ENCODE measurements around the gene SH3GL3. TPM values are rescaled to one million over a fixed set of nuclear protein-coding genes. Genes with fewer than 3 reads are reported as not detected.
A peak's percentile ranks its signal among the peaks of the same experiment; 100 is the strongest.

The SH3GL3 gene
- total RNA-seq, 2 experiments from 2014 or later: not detected

- Mint-ChIP-seq H3K27me3 (ENCODE audit: low read depth) (peaks cover 7% of the 10 kb centered on the region), H3K4me3 (no peak overlapping the region), H3K27ac (no peak overlapping the region), H3K4me1 (ENCODE audit: low read depth) (no peaks in the 10 kb centered on the region), H3K36me3 (ENCODE audit: low read depth) (no peaks in the 10 kb centered on the region), H3K9me3 (ENCODE audit: insufficient read depth) (no peaks in the 10 kb centered on the region)
- ATAC-seq: no peak
- ChIA-PET POLR2A (interaction anchor here (0.7 kb wide), 1 partner anchor 17 kb away, joined by 4 read pairs; no protein-coding TSS in a partner anchor), CTCF (interaction anchor here (0.9 to 1.6 kb wide), 3 partner anchors 111 to 310 kb away, joined by 3 to 7 read pairs (median 5); partner anchors contain the start of gene SH3GL3)
- no peak for DNase-seq
Measured at GRCh38 chr15:83558146-83558545, 111.0 kb downstream of the SH3GL3 start.

GRCh38 chr15:83559310-83559966 is 112.3 kb downstream of the SH3GL3 start:
- DNase-seq: peak; percentile 68
- Mint-ChIP-seq H3K36me3 (ENCODE audit: low read depth) (no peaks in the 10 kb centered on the region), H3K27ac (no peak overlapping the region), H3K9me3 (ENCODE audit: insufficient read depth) (no peaks in the 10 kb centered on the region), H3K4me1 (ENCODE audit: low read depth) (no peaks in the 10 kb centered on the region), H3K27me3 (ENCODE audit: low read depth) (peaks cover 5% of the 10 kb centered on the region), H3K4me3 (no peak overlapping the region)
- POLR2A ChIA-PET: no interaction called here
- peak; percentile 72 for ATAC-seq
- CTCF ChIA-PET: interaction anchor here (0.8 to 2.3 kb wide), 8 partner anchors 8 to 802 kb away, joined by 3 to 13 read pairs (median 5); partner anchors contain the start of gene SH3GL3

- Mint-ChIP-seq H3K4me1 (ENCODE audit: low read depth) (no peaks in the 10 kb centered on the region), H3K4me3 (no peak overlapping the region), H3K27me3 (ENCODE audit: low read depth) (peaks cover 5% of the 10 kb centered on the region), H3K9me3 (ENCODE audit: insufficient read depth) (no peaks in the 10 kb centered on the region), H3K36me3 (ENCODE audit: low read depth) (no peaks in the 10 kb centered on the region), H3K27ac (no peak overlapping the region)
- ATAC-seq (no peak), DNase-seq (no peak)
- ChIA-PET CTCF (interaction anchor here (2.1 to 2.3 kb wide), 3 partner anchors 123 to 314 kb away, joined by 8 to 17 read pairs (median 11); no protein-coding TSS in a partner anchor), POLR2A (interaction anchor here (0.7 kb wide), 1 partner anchor 527 kb away, joined by 3 read pairs; no protein-coding TSS in a partner anchor)
Measured at GRCh38 chr15:83561661-83562060, 114.5 kb downstream of the SH3GL3 start.

GRCh38 chr15:83565138-83565537 is 118.0 kb downstream of the SH3GL3 start:
- ChIA-PET CTCF (interaction anchor here (1.1 to 2.3 kb wide), 2 partner anchors 9 to 128 kb away, joined by 5 to 11 read pairs; no protein-coding TSS in a partner anchor), POLR2A (no interaction called here)
- Mint-ChIP-seq H3K9me3 (ENCODE audit: insufficient read depth) (no peaks in the 10 kb centered on the region), H3K27ac (no peak overlapping the region), H3K4me1 (ENCODE audit: low read depth) (no peaks in the 10 kb centered on the region), H3K4me3 (no peak overlapping the region), H3K27me3 (ENCODE audit: low read depth) (peaks cover 5% of the 10 kb centered on the region), H3K36me3 (ENCODE audit: low read depth) (no peaks in the 10 kb centered on the region)
- no peak for DNase-seq
- ATAC-seq: no peak

- DNase-seq (no peak), ATAC-seq (no peak)
- H3K27ac Mint-ChIP-seq: no peak overlapping the region
- no peaks in the 10 kb centered on the region for H3K4me1 Mint-ChIP-seq (ENCODE audit: low read depth)
- H3K9me3 Mint-ChIP-seq (ENCODE audit: insufficient read depth): no peaks in the 10 kb centered on the region
- H3K27me3 Mint-ChIP-seq (ENCODE audit: low read depth): peaks cover 5% of the 10 kb centered on the region
- ChIA-PET CTCF (interaction anchor here (1.1 to 2.3 kb wide), 3 partner anchors 9 to 187 kb away, joined by 3 to 11 read pairs (median 5); no protein-coding TSS in a partner anchor), POLR2A (no interaction called here)
- no peak overlapping the region for H3K4me3 Mint-ChIP-seq
- H3K36me3 Mint-ChIP-seq (ENCODE audit: low read depth): no peaks in the 10 kb centered on the region
Measured at GRCh38 chr15:83565553-83566159, 118.5 kb downstream of the SH3GL3 start.

- H3K4me3 Mint-ChIP-seq: no peak overlapping the region
- ChIA-PET POLR2A (no interaction called here), CTCF (no interaction called here)
- DNase-seq (no peak), ATAC-seq (no peak)
- H3K4me1 Mint-ChIP-seq (ENCODE audit: low read depth): no peaks in the 10 kb centered on the region
- H3K36me3 Mint-ChIP-seq (ENCODE audit: low read depth): no peaks in the 10 kb centered on the region
- no peak overlapping the region for H3K27ac Mint-ChIP-seq
- H3K27me3 Mint-ChIP-seq (ENCODE audit: low read depth): peaks cover 5% of the 10 kb centered on the region
- H3K9me3 Mint-ChIP-seq (ENCODE audit: insufficient read depth): no peaks in the 10 kb centered on the region
Measured at GRCh38 chr15:83567318-83567717, 120.2 kb downstream of the SH3GL3 start.

- no peaks in the 10 kb centered on the region for H3K9me3 Mint-ChIP-seq (ENCODE audit: insufficient read depth)
- no peak for ATAC-seq
- ChIA-PET POLR2A (no interaction called here), CTCF (interaction anchor here (1.1 to 1.2 kb wide), 2 partner anchors 9 to 322 kb away, joined by 3 to 6 read pairs; no protein-coding TSS in a partner anchor)
- H3K4me3 Mint-ChIP-seq: no peak overlapping the region
- peaks cover 2% of the 10 kb centered on the region for H3K27me3 Mint-ChIP-seq (ENCODE audit: low read depth)
- no peak for DNase-seq
- no peaks in the 10 kb centered on the region for H3K4me1 Mint-ChIP-seq (ENCODE audit: low read depth)
- H3K36me3 Mint-ChIP-seq (ENCODE audit: low read depth): no peaks in the 10 kb centered on the region
- no peak overlapping the region for H3K27ac Mint-ChIP-seq
Measured at GRCh38 chr15:83569341-83569740, 122.2 kb downstream of the SH3GL3 start.

GRCh38 chr15:83570756-83571155 is 123.6 kb downstream of the SH3GL3 start:
- no peak for DNase-seq
- POLR2A ChIA-PET: no interaction called here
- CTCF ChIA-PET: interaction anchor here (1.6 to 1.8 kb wide), 2 partner anchors 124 to 322 kb away, joined by 5 read pairs; partner anchors contain the start of gene SH3GL3
- Mint-ChIP-seq H3K27ac (no peak overlapping the region), H3K9me3 (ENCODE audit: insufficient read depth) (no peaks in the 10 kb centered on the region), H3K4me3 (no peak overlapping the region), H3K4me1 (ENCODE audit: low read depth) (no peaks in the 10 kb centered on the region), H3K36me3 (ENCODE audit: low read depth) (no peaks in the 10 kb centered on the region), H3K27me3 (ENCODE audit: low read depth) (peaks cover 2% of the 10 kb centered on the region)
- no peak for ATAC-seq

GRCh38 chr15:83571820-83572707 is 124.9 kb downstream of the SH3GL3 start:
- CTCF ChIA-PET: interaction anchor here (1.0 to 1.8 kb wide), 5 partner anchors 10 to 324 kb away, joined by 3 to 5 read pairs (median 4); partner anchors contain the start of gene SH3GL3

GRCh38 chr15:83574345-83574744 is 127.2 kb downstream of the SH3GL3 start:
- no peaks in the 10 kb centered on the region for H3K9me3 Mint-ChIP-seq (ENCODE audit: insufficient read depth)
- ChIA-PET POLR2A (no interaction called here), CTCF (interaction anchor here (0.9 kb wide), 1 partner anchor 9 kb away, joined by 5 read pairs; no protein-coding TSS in a partner anchor)
- H3K27ac Mint-ChIP-seq: no peak overlapping the region
- no peak for ATAC-seq
- H3K4me3 Mint-ChIP-seq: no peak overlapping the region
- peaks cover 2% of the 10 kb centered on the region for H3K27me3 Mint-ChIP-seq (ENCODE audit: low read depth)
- no peak for DNase-seq
- no peaks in the 10 kb centered on the region for H3K36me3 Mint-ChIP-seq (ENCODE audit: low read depth)
- H3K4me1 Mint-ChIP-seq (ENCODE audit: low read depth): no peaks in the 10 kb centered on the region

More at GRCh38 chr15:83571820-83572707, 124.9 kb downstream of the SH3GL3 start:
- POLR2A ChIA-PET: no interaction called here
- ATAC-seq: no peak
- Mint-ChIP-seq H3K36me3 (ENCODE audit: low read depth) (no peaks in the 10 kb centered on the region), H3K4me1 (ENCODE audit: low read depth) (no peaks in the 10 kb centered on the region), H3K27me3 (ENCODE audit: low read depth) (peaks cover 2% of the 10 kb centered on the region), H3K4me3 (no peak overlapping the region), H3K27ac (no peak overlapping the region), H3K9me3 (ENCODE audit: insufficient read depth) (no peaks in the 10 kb centered on the region)
- DNase-seq: no peak

GRCh38 chr15:83578691-83579090 is 131.6 kb downstream of the SH3GL3 start:
- ATAC-seq: no peak
- Mint-ChIP-seq H3K4me3 (no peak overlapping the region), H3K9me3 (ENCODE audit: insufficient read depth) (no peaks in the 10 kb centered on the region), H3K36me3 (ENCODE audit: low read depth) (no peaks in the 10 kb centered on the region), H3K27me3 (ENCODE audit: low read depth) (no peaks in the 10 kb centered on the region), H3K27ac (no peak overlapping the region), H3K4me1 (ENCODE audit: low read depth) (no peaks in the 10 kb centered on the region)
- no peak for DNase-seq
- POLR2A ChIA-PET: no interaction called here
- CTCF ChIA-PET: no interaction called here
